Pancreas (tissue), 10 donors: ENCODE results near the gene CCDC78. TPM values are rescaled to one million over a fixed set of nuclear protein-coding genes. Genes with fewer than 3 reads are reported as not detected.

ENCODE experiments used
- ATAC-seq, 4 donors: fragments of 200-7000 bp; cut with Tn5 transposase; one replicate each; pipeline versions ENCODE4 v1.8.0 to v1.9.1; 2020; ENCODE audit warnings: mild to moderate bottlenecking in 4 of 4, moderate library complexity in 4 of 4
- DNase-seq, 6 donors: peaks; one replicate each; pipeline ENCODE4 v3.0.0-alpha.2; 2020
- FAIRE-seq: peaks from 2 replicates; lab custom pipeline; 2012; peaks lifted over from hg19 to GRCh38; lab: Jason Lieb, UNC
- H3K27ac ChIP-seq, 4 donors: fragments of 200-600 bp; sonication (generic); 1 replicate in 3 of 4; 2 replicates in 1 of 4; pipeline versions ENCODE4 v1.5.0 to v1.8.0; 2020
- H3K27me3 ChIP-seq, 4 donors: fragments of 200-600 bp; one replicate each; pipeline ENCODE4 v1.8.0; 2021
- H3K36me3 ChIP-seq, 3 donors: fragments of 200-600 bp; sonication (generic) in 1 of 3; one replicate each; pipeline versions ENCODE4 v1.5.0 to v1.8.0; 2020 to 2021
- H3K4me1 ChIP-seq, 3 donors: fragments of 200-600 bp; one replicate each; pipeline ENCODE4 v1.8.0; 2021
- H3K4me3 ChIP-seq, 4 donors: fragments of 200-600 bp; sonication (generic) in 2 of 4; one replicate each; pipeline versions ENCODE4 v1.5.0 to v1.8.0; 2020 to 2021
- H3K9me3 ChIP-seq, 4 donors: fragments of 200-600 bp; one replicate each; pipeline ENCODE4 v1.8.0; 2021
- WGBS, 2 donors: extraction: QIAGEN DNeasy Blood & Tissue Kit; methylation state at CpG; one replicate each; pipeline ENCODE4 v1.1.7; 2013; 5-methylcytosine and 5-hydroxymethylcytosine counted together
- intact Hi-C, 3 donors: fragments of 100-400 bp; cut with DNase I; formaldehyde crosslinking; loops; one replicate each; pipeline versions ENCODE4 v1.11.1 to v1.14.2; 2022
- polyA plus RNA-seq, 2 donors: library from polyadenylated mRNA; stranded (reverse); fragments of 200-250 nt; gene quantifications; one replicate each; pipeline ENCODE4 v1.2.3, GENCODE V29; 2013
- total RNA-seq, 6 donors: library from RNA; stranded (reverse); fragmentation: NEBNext Ultra II Directional in 4 of 6; extraction: Animal tissue kit (Norgen Biotek cat#: 25700) in 4 of 6; gene quantifications; one replicate each; pipeline versions ENCODE4 v1.2.1 to v1.2.4, GENCODE V29; 2021 to 2023
- TF ChIP-seq, protein P1 (sequence below), 4 donors: fragments of 200-600 bp; sonication (generic) in 3 of 4; IDR thresholded peaks; one replicate each; pipeline versions ENCODE4 v1.5.0 to v1.8.0; 2021; ENCODE audit warnings: antibody characterized with exemption in 4 of 4
- donor health status: healthy with polysubstance abuse.
- donor health status: DM: no; HTN: no; CAD: no; lungs with moderate emphysema.
- donor health status: DM: no; HTN: no; CAD: no.
- donor health status: control.
- donor health status: control.
- donor health status: Bipolar disorder and iron deficiency.
- donor health status: DM: yes; HTN: yes; CAD: no.
- donor health status: DM: no; HTN: no; CAD: no.
- donor health status: DM: no; HTN: no; CAD: no.
- donor health status: DM: yes; HTN: yes; CAD: no.

Gene CCDC78
- total and polyA plus RNA-seq, 8 donors, result 0.16 to 7.7 (median 0.46) TPM

DNA sequence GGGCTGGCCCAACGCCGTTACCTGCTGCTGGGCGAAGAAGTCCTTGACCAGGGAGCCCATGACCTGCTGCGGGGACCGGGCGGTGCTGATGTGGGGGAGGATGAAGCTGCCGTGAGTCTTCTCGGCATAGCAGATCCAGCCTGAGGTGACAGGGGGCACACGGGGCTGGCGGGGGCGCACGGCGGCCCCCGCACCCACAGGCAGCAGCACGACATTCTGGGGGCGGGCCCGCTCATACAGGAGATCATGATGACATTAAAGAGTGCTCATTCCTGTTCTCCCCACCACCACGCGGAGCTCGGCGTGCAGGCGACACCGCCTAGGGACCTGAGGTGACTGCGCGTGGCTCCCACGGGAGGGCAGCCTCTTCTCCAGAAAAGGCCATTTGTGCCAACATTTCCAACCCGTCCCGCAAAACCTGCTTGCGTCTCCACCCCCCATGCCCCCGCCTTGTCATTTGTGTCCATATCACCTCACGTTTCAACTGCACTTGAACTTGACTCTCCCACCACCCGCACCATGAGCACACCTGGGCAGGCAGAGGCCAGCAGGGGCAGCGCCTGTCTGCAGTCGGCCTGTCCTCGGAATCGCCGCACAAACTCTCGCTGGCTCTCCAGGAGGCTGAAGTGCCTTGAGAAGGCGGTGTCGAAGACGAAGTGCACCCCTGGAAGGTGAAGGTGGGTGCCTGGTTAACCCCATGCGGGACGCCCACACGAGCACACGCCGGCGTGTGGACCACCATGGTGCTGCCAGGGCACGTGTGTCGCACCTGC lies 8.2 kb upstream of the CCDC78 start:
- FAIRE-seq (no peak), ATAC-seq (no peak), DNase-seq (peak in 2 of 6 donors; percentile 14 to 67)
- Histone ChIP-seq H3K4me1 (no peaks in the 10 kb centered on the region), H3K4me3 (no peak overlapping the region), H3K27ac (no peak overlapping the region), H3K27me3 (no peaks in the 10 kb centered on the region), H3K9me3 (no peaks in the 10 kb centered on the region), H3K36me3 (peaks cover 0 to 40% (median 0%) of the 10 kb centered on the region in 3 donors)
- TF ChIP-seq, protein P1, sequence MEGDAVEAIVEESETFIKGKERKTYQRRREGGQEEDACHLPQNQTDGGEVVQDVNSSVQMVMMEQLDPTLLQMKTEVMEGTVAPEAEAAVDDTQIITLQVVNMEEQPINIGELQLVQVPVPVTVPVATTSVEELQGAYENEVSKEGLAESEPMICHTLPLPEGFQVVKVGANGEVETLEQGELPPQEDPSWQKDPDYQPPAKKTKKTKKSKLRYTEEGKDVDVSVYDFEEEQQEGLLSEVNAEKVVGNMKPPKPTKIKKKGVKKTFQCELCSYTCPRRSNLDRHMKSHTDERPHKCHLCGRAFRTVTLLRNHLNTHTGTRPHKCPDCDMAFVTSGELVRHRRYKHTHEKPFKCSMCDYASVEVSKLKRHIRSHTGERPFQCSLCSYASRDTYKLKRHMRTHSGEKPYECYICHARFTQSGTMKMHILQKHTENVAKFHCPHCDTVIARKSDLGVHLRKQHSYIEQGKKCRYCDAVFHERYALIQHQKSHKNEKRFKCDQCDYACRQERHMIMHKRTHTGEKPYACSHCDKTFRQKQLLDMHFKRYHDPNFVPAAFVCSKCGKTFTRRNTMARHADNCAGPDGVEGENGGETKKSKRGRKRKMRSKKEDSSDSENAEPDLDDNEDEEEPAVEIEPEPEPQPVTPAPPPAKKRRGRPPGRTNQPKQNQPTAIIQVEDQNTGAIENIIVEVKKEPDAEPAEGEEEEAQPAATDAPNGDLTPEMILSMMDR (IDR thresholded peaks at IDR 0.05), result no peak
- 90 to 94% methylated on average over 46 to 49 of the region's 49 CpGs for WGBS, 2 donors
- intact Hi-C loops, result no loop called here

DNA sequence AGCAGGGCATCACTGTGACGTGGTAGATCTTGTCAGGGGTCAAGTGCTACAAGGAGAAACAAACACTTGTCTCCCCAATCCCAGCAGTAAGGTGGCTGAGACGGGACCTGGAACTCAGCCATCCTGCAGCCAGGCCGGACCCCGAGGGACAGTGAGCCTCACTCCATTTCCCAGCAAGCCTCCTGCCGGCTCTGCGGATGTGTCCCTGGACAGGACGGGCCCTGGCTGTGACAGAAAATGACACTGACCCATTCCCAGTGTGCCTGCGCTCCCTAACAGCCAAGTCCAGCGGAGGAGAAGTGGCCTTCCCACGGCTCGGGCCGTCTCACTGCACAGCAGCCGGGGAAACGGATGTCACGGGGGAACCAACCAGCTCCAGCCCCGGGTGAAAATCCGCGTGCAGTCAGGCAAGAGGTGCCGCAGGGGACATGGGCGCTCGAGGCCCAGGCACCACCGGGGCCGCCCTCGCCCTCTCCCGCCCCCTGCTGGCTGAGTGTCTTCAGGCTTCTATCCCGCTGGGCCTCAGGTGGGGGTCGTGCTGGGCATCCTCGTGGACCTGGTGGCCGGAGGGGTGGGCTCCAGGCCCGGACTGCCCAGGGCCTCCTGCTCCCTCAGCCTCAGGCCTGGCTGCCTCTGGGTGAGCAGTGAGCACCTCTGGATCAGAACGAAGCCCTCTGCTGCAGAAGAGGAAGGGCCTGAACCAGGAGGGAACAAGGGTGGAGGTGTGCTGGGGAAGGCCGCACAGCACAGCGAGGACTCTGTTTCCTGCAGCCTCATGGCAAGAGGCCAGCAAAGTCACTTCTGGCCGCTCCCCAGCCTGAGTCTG lies 7.4 kb upstream of the CCDC78 start:
- TF ChIP-seq, protein P1 (IDR thresholded peaks at IDR 0.05), result no peak
- no peaks in the 10 kb centered on the region for H3K27me3 ChIP-seq
- FAIRE-seq (no peak), DNase-seq (peak in 5 of 6 donors; percentile 12 to 71 (median 40)), ATAC-seq (no peak)
- H3K36me3 ChIP-seq, result peaks cover 0 to 40% (median 0%) of the 10 kb centered on the region in 3 donors
- 88 to 90% methylated on average over 33 to 34 of the region's 34 CpGs for WGBS, 2 donors
- no peak overlapping the region for H3K27ac ChIP-seq
- H3K9me3 ChIP-seq, result no peaks in the 10 kb centered on the region
- H3K4me1 ChIP-seq, result peaks cover 0 to under 1% (median under 1%) of the 10 kb centered on the region in 3 donors
- intact Hi-C loops, result no loop called here
- no peak overlapping the region for H3K4me3 ChIP-seq

DNA sequence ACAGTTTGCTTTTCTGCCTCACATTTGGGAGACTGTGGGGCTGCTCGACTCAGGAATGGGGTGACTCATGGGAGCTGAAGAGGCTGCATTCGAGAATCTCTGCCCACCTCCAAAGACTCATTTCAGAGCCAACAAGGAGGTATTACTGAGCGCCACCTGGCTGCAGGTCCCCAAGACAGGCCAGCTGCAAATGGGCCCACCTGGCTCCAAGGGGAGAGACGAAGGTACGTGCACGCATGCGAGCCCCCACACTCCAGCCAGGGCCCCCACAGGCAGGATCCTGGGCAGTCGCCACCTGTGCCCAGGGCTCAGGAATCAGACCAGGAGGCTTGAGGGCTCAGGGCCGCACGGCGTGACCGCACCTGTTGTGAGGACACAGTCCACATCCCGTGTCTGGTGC lies 6.7 kb upstream of the CCDC78 start:
- H3K4me1 ChIP-seq, result peaks cover under 1 to 7% (median 5%) of the 10 kb centered on the region in 3 donors
- no peak overlapping the region for H3K4me3 ChIP-seq
- no peak for FAIRE-seq
- 88 to 94% methylated on average over 13 of the region's 13 CpGs for WGBS, 2 donors
- H3K27ac ChIP-seq, result no peak overlapping the region
- TF ChIP-seq, protein P1 (IDR thresholded peaks at IDR 0.05), result no peak
- no peaks in the 10 kb centered on the region for H3K27me3 ChIP-seq
- peak in 3 of 6 donors; percentile 7 to 69 (median 13) for DNase-seq
- ATAC-seq, result no peak
- peaks cover 0 to 38% (median 0%) of the 10 kb centered on the region in 3 donors for H3K36me3 ChIP-seq
- intact Hi-C loops, result no loop called here
- no peaks in the 10 kb centered on the region for H3K9me3 ChIP-seq

DNA sequence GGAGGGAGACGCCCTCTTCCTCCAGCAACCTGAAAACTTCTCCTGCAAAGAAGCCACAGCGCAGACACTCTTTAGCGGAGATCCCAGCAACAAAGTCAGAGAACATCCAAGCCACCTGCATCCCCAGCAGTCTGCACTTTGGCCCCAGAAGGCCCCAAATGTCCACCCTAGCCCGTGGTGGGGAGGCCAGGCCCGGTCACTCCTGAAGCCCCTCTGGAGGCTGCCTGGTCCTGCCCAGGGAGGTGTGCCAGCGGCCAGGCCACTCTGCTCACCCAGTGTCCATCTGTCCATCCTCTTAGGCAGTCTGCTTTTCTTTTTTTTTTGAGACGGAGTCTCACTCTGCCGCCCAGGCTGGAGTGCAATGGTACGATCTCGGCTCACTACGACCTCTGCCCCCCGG lies 6.1 kb upstream of the CCDC78 start:
- Histone ChIP-seq H3K27ac (no peak overlapping the region), H3K9me3 (no peaks in the 10 kb centered on the region), H3K27me3 (no peaks in the 10 kb centered on the region), H3K4me1 (peaks cover 6 to 13% (median 11%) of the 10 kb centered on the region in 3 donors), H3K4me3 (no peak overlapping the region), H3K36me3 (peaks cover 0 to 32% (median 0%) of the 10 kb centered on the region in 3 donors)
- ATAC-seq (no peak), DNase-seq (no peak), FAIRE-seq (no peak)
- intact Hi-C loops, result no loop called here
- TF ChIP-seq, protein P1 (IDR thresholded peaks at IDR 0.05), result no peak
- WGBS, 2 donors, result 95% methylated on average over 12 of the region's 12 CpGs
